K562 (cell line): ENCODE results near the gene THRSP. TPM values are rescaled to one million over a fixed set of nuclear protein-coding genes. Genes with fewer than 3 reads are reported as not detected.

ENCODE experiments used
- CREB3L1 ChIP-seq: fragments of 450-650 bp; IDR thresholded peaks from 2 replicates; pipeline ENCODE4 v1.6.1; 2014; ENCODE audit warnings: low read depth, mild to moderate bottlenecking, moderate library complexity, borderline replicate concordance
- CTCFL ChIP-seq: IDR thresholded peaks from 2 replicates; pipeline ENCODE4 v1.6.1; 2011; ENCODE audit warnings: borderline replicate concordance, low read depth, mild to moderate bottlenecking, moderate library complexity, low read length; ENCODE audit not compliant: insufficient read depth, poor library complexity, severe bottlenecking
- EP400 ChIP-seq: fragments of 450-650 bp; IDR thresholded peaks from 2 replicates; pipeline ENCODE4 v1.6.1; 2017; ENCODE audit warnings: antibody characterized with exemption, mild to moderate bottlenecking, moderate library complexity
- FIP1L1 ChIP-seq: fragments of 200-400 bp; formaldehyde crosslinking; IDR thresholded peaks from 2 replicates; pipeline ENCODE4 v1.6.1; 2018; ENCODE audit warnings: mild to moderate bottlenecking, low read depth, low read length; ENCODE audit not compliant: poor library complexity, severe bottlenecking
- FOXA3 ChIP-seq, 2 experiments: fragments of 450-650 bp in 1 of 2; sonication (generic) in 1 of 2; formaldehyde crosslinking; IDR thresholded peaks in 1 of 2; conservative IDR thresholded peaks in 1 of 2; 2 replicates each; pipeline versions ENCODE4 v1.4.0 to v1.8.0; 2020 to 2022; ENCODE audit warnings: mild to moderate bottlenecking in 2 of 2, missing genetic modification reagents in 1 of 2
- GATAD2B ChIP-seq: fragments of 450-650 bp; IDR thresholded peaks from 2 replicates; pipeline ENCODE4 v1.6.1; 2017; ENCODE audit warnings: mild to moderate bottlenecking, borderline replicate concordance
- HMGXB4 ChIP-seq: sonication (generic); formaldehyde crosslinking; IDR thresholded peaks from 2 replicates; pipeline ENCODE4 v1.8.1; 2023; ENCODE audit warnings: mild to moderate bottlenecking, missing genetic modification reagents
- HNRNPLL ChIP-seq: fragments of 200-400 bp; formaldehyde crosslinking; IDR thresholded peaks from 2 replicates; pipeline ENCODE4 v1.6.1; 2017; ENCODE audit warnings: low read length, low read depth, mild to moderate bottlenecking; ENCODE audit not compliant: poor library complexity, severe bottlenecking
- LEF1 ChIP-seq: fragments of 450-650 bp; IDR thresholded peaks from 2 replicates; pipeline ENCODE4 v1.6.1; 2016; ENCODE audit warnings: mild to moderate bottlenecking
- MAFG ChIP-seq: fragments of 450-650 bp; conservative IDR thresholded peaks from 2 replicates; pipeline ENCODE4 v1.6.1; 2016; ENCODE audit warnings: missing genetic modification characterization, missing compliant biosample characterization
- MYNN ChIP-seq, 2 experiments: sonication (generic); formaldehyde crosslinking in 1 of 2; IDR thresholded peaks; 2 replicates each; pipeline versions ENCODE4 v1.5.0 to v1.6.1; 2016 to 2020; ENCODE audit warnings: antibody characterized with exemption in 1 of 2, missing genetic modification reagents in 1 of 2
- NRF1 ChIP-seq, 2 experiments: fragments of 450-650 bp; IDR thresholded peaks in 1 of 2; conservative IDR thresholded peaks in 1 of 2; 2 replicates each; pipeline ENCODE4 v1.6.1; 2014; ENCODE audit warnings: mild to moderate bottlenecking in 2 of 2
- SMAD1 ChIP-seq: fragments of 150-350 bp; IDR thresholded peaks from 2 replicates; pipeline ENCODE4 v1.6.1; 2014; ENCODE audit warnings: low read length, low read depth; ENCODE audit not compliant: partially characterized antibody
- SP2 ChIP-seq: IDR thresholded peaks from 2 replicates; pipeline ENCODE4 v1.6.1; 2011; ENCODE audit warnings: mild to moderate bottlenecking, low read depth, low read length, moderate library complexity; ENCODE audit not compliant: poor library complexity, severe bottlenecking; ENCODE audit errors: extremely low read depth
- SRSF7 ChIP-seq: fragments of 200-400 bp; formaldehyde crosslinking; optimal IDR thresholded peaks from 2 replicates; pipeline ENCODE3; 2017; ENCODE audit warnings: mild to moderate bottlenecking, low read depth, low read length
- STAG1 ChIP-seq: sonication (generic); formaldehyde crosslinking; IDR thresholded peaks from 2 replicates; pipeline ENCODE4 v1.5.0; 2020; ENCODE audit warnings: missing genetic modification reagents, borderline replicate concordance
- TRIM24 ChIP-seq, 2 experiments: fragments of 450-650 bp; IDR thresholded peaks; 2 replicates each; pipeline ENCODE4 v1.6.1; 2016
- XRCC4 ChIP-seq: IDR thresholded peaks from one replicate; pipeline ENCODE4 v1.6.1; 2011; ENCODE audit not compliant: insufficient read depth, insufficient read length; ENCODE audit errors: extremely low read depth
- ZC3H4 ChIP-seq: sonication (generic); formaldehyde crosslinking; IDR thresholded peaks from 2 replicates; pipeline ENCODE4 v1.9.0; 2021; ENCODE audit warnings: missing genetic modification reagents, borderline replicate concordance
- ZKSCAN3 ChIP-seq: fragments of 250-450 bp; sonication (Bioruptor Pico); IDR thresholded peaks from 2 replicates; pipeline ENCODE4 v1.4.0; 2020
- ZNF134 ChIP-seq: fragments of 250-450 bp; sonication (Bioruptor Pico); conservative IDR thresholded peaks from 2 replicates; pipeline ENCODE4 v1.4.0; 2020
- ZNF324 ChIP-seq: fragments of 250-450 bp; sonication (Bioruptor Pico); IDR thresholded peaks from 2 replicates; pipeline ENCODE4 v1.4.0; 2020; ENCODE audit warnings: mild to moderate bottlenecking
- ZNF707 ChIP-seq: fragments of 250-450 bp; sonication (Bioruptor Pico); conservative IDR thresholded peaks from 2 replicates; pipeline ENCODE4 v1.8.0; 2022; ENCODE audit warnings: inconsistent platforms, mild to moderate bottlenecking, moderate library complexity
- polyA plus RNA-seq, 8 experiments: library from polyadenylated mRNA; depleted of rRNA in 4 of 8; stranded (reverse) in 5 of 8; unstranded in 3 of 8; fragments of >200 nt; fragmentation: Nextera tagmentation in 2 of 8; fragmentation: Illumina TruSeq in 1 of 8; extraction: Ambion mirVana in 2 of 8; extraction: Trizol in 1 of 8; gene quantifications; 2 replicates each; pipeline versions ENCODE4 v1.2.1 to v1.2.3, GENCODE V29; 2011 to 2014; ENCODE audit warnings: inconsistent platforms in 1 of 8, missing spikeins in 1 of 8
- total RNA-seq, 7 experiments: library from RNA; depleted of rRNA in 6 of 7; stranded (reverse); fragments of >200 nt in 6 of 7; fragmentation: Illumina TruSeq in 2 of 7; extraction: Trizol in 2 of 7; gene quantifications; 2 replicates each; pipeline versions ENCODE4 v1.2.1 to v1.2.3, GENCODE V29; 2011 to 2021; ENCODE audit warnings: low replicate concordance in 1 of 7

The THRSP gene
- total and polyA plus RNA-seq, 9 of the 15 experiments (the other 6 are each of a cell fraction or from before 2014, with no cell fraction given): 0.23 to 0.56 (median 0.31) TPM; not detected in 2

- TF ChIP-seq FOXA3 (CRISPR knock-in tag; conservative IDR thresholded peaks at IDR 0.05 in 1 of 2, IDR thresholded peaks at IDR 0.05 in 1 of 2) (no peak), ZC3H4 (no peak), STAG1 (CRISPR knock-in tag) (no peak), NRF1 (conservative IDR thresholded peaks at IDR 0.05 in 1 of 2, IDR thresholded peaks at IDR 0.05 in 1 of 2) (peak; percentile 59 to 74), SP2 (no peak), MYNN (IDR thresholded peaks at IDR 0.05) (peak; percentile 68), MYNN (CRISPR knock-in tag; IDR thresholded peaks at IDR 0.05) (no peak), ZNF707 (CRISPR knock-in tag) (no peak), HMGXB4 (CRISPR knock-in tag) (no peak; the same call in 1 of the 2 replicates), HNRNPLL (peak; percentile 80), ZNF324 (no peak), CTCFL (no peak), EP400 (peak; percentile 81), GATAD2B (peak; percentile 61; the same call in 1 of the 2 replicates), LEF1 (no peak), ZNF134 (CRISPR knock-in tag) (no peak), TRIM24 (IDR thresholded peaks at IDR 0.05) (peak in 1 of 2 experiments; percentile 98; a peak in 2 of 4 replicates), CREB3L1 (peak; percentile 35; the same call in 1 of the 2 replicates), SRSF7 (no peak), FIP1L1 (peak; percentile 94), XRCC4 (no peak), ZKSCAN3 (no peak), MAFG (tag) (no peak), SMAD1 (no peak)
Measured at GRCh38 chr11:78079232-78080083, 15.8 kb downstream of the THRSP start, which contains the start of gene NDUFC2 (continued).
